SK-N-SH treated with all-trans-retinoic acid at 6 μM for 48 hours (cell line): Measurements from ENCODE around the gene IQCM.

ENCODE experiments used
- ATAC-seq: fragments of 200-7000 bp; cut with Tn5 transposase; 3 replicates; pipeline ENCODE4 v1.9.1; 2020; ENCODE audit warnings: mild to moderate bottlenecking, moderate library complexity
- BACH2 ChIP-seq: fragments of 250-450 bp; sonication (Bioruptor Pico); IDR thresholded peaks from 2 replicates; pipeline ENCODE4 v1.9.0; 2021; ENCODE audit warnings: mild to moderate bottlenecking, borderline replicate concordance
- CREB5 ChIP-seq: fragments of 250-450 bp; sonication (Bioruptor Pico); IDR thresholded peaks from 2 replicates; pipeline ENCODE4 v1.5.1; 2020; ENCODE audit warnings: low read depth, mild to moderate bottlenecking, moderate library complexity
- CSDC2 ChIP-seq: fragments of 250-450 bp; sonication (Bioruptor Pico); IDR thresholded peaks from 2 replicates; pipeline ENCODE4 v1.5.0; 2020; ENCODE audit warnings: mild to moderate bottlenecking, moderate library complexity
- CSRNP3 ChIP-seq: fragments of 250-450 bp; sonication (Bioruptor Pico); IDR thresholded peaks from 2 replicates; pipeline ENCODE4 v1.5.1; 2021; ENCODE audit warnings: mild to moderate bottlenecking, moderate library complexity
- GLIS3 ChIP-seq: fragments of 250-450 bp; sonication (Bioruptor Pico); IDR thresholded peaks from 2 replicates; pipeline ENCODE4 v1.5.0; 2020; ENCODE audit warnings: mild to moderate bottlenecking, moderate library complexity
- ISL1 ChIP-seq: fragments of 250-450 bp; sonication (Bioruptor Pico); IDR thresholded peaks from 2 replicates; pipeline ENCODE4 v2.1.2; 2022; ENCODE audit warnings: mild to moderate bottlenecking, moderate library complexity
- OSR1 ChIP-seq: fragments of 250-450 bp; sonication (Bioruptor Pico); IDR thresholded peaks from 2 replicates; pipeline ENCODE4 v1.8.0; 2022; ENCODE audit warnings: moderate library complexity, mild to moderate bottlenecking, inconsistent platforms
- PATZ1 ChIP-seq: fragments of 250-450 bp; sonication (Bioruptor Pico); IDR thresholded peaks from 2 replicates; pipeline ENCODE4 v1.8.0; 2020; ENCODE audit warnings: mild to moderate bottlenecking, moderate library complexity, borderline replicate concordance
- POU6F1 ChIP-seq: fragments of 250-450 bp; sonication (Bioruptor Pico); IDR thresholded peaks from 2 replicates; pipeline ENCODE4 v1.8.0; 2021; ENCODE audit warnings: low read depth, mild to moderate bottlenecking, moderate library complexity, borderline replicate concordance
- PPARA ChIP-seq: fragments of 250-450 bp; sonication (Bioruptor Pico); IDR thresholded peaks from 2 replicates; pipeline ENCODE4 v1.5.0; 2020; ENCODE audit warnings: mild to moderate bottlenecking, borderline replicate concordance
- RARB ChIP-seq: fragments of 250-450 bp; sonication (Bioruptor Pico); IDR thresholded peaks from 2 replicates; pipeline ENCODE4 v1.8.0; 2021; ENCODE audit warnings: mild to moderate bottlenecking, moderate library complexity
- SNAI2 ChIP-seq: fragments of 250-450 bp; sonication (Bioruptor Pico); IDR thresholded peaks from 2 replicates; pipeline ENCODE4 v1.5.0; 2020; ENCODE audit warnings: mild to moderate bottlenecking, moderate library complexity
- TCF4 ChIP-seq: fragments of 250-450 bp; sonication (Bioruptor Pico); IDR thresholded peaks from 2 replicates; pipeline ENCODE4 v1.8.0; 2021; ENCODE audit warnings: mild to moderate bottlenecking, moderate library complexity, borderline replicate concordance
- TOX ChIP-seq: fragments of 250-450 bp; sonication (Bioruptor Pico); IDR thresholded peaks from 2 replicates; pipeline ENCODE4 v1.8.0; 2021; ENCODE audit warnings: mild to moderate bottlenecking, moderate library complexity, borderline replicate concordance
- TSHZ2 ChIP-seq: fragments of 250-450 bp; sonication (Bioruptor Pico); IDR thresholded peaks from 2 replicates; pipeline ENCODE4 v1.5.0; 2020; ENCODE audit warnings: mild to moderate bottlenecking, moderate library complexity
- ZC3H10 ChIP-seq: fragments of 250-450 bp; sonication (Bioruptor Pico); IDR thresholded peaks from 2 replicates; pipeline ENCODE4 v1.5.1; 2021; ENCODE audit warnings: mild to moderate bottlenecking, moderate library complexity
- ZFP3 ChIP-seq: fragments of 250-450 bp; sonication (Bioruptor Pico); IDR thresholded peaks from 2 replicates; pipeline ENCODE4 v1.5.0; 2020; ENCODE audit warnings: mild to moderate bottlenecking, moderate library complexity
- ZNF565 ChIP-seq: fragments of 450-650 bp; formaldehyde crosslinking; conservative IDR thresholded peaks from 2 replicates; pipeline ENCODE4 v1.5.0; 2020; ENCODE audit warnings: low read depth, mild to moderate bottlenecking, moderate library complexity
- ZNF70 ChIP-seq: fragments of 450-650 bp; formaldehyde crosslinking; IDR thresholded peaks from 2 replicates; pipeline ENCODE4 v1.5.0; 2020; ENCODE audit warnings: mild to moderate bottlenecking, moderate library complexity
- ZNF8 ChIP-seq: fragments of 450-650 bp; formaldehyde crosslinking; IDR thresholded peaks from 2 replicates; pipeline ENCODE4 v1.5.0; 2020; ENCODE audit warnings: mild to moderate bottlenecking, moderate library complexity

The IQCM gene

GRCh38 chr4:149766135-149766534, 49.5 kb downstream of the IQCM start:
- TF ChIP-seq POU6F1, result no peak
- no peak for TF ChIP-seq ISL1
- no peak for TF ChIP-seq TOX (CRISPR knock-in tag)
- no peak for TF ChIP-seq CREB5 (CRISPR knock-in tag)
- no peak for TF ChIP-seq GLIS3 (CRISPR knock-in tag)
- TF ChIP-seq CSRNP3 (CRISPR knock-in tag), result no peak
- no peak for TF ChIP-seq TCF4 (CRISPR knock-in tag)
- no peak for TF ChIP-seq BACH2 (CRISPR knock-in tag)
- TF ChIP-seq RARB (CRISPR knock-in tag), result no peak
- TF ChIP-seq ZFP3 (CRISPR knock-in tag), result no peak
- TF ChIP-seq, all 23 proteins: peak for 0
- ATAC-seq, result no peak

- no peak for ATAC-seq
- no peak for TF ChIP-seq TCF4 (CRISPR knock-in tag)
- no peak for TF ChIP-seq POU6F1
- no peak for TF ChIP-seq ZNF8 (CRISPR knock-in tag)
- TF ChIP-seq CSDC2 (CRISPR knock-in tag), result no peak
- TF ChIP-seq TSHZ2 (CRISPR knock-in tag), result no peak
- TF ChIP-seq ZNF70 (CRISPR knock-in tag), result no peak
- TF ChIP-seq ISL1, result no peak
- no peak for TF ChIP-seq ZC3H10 (CRISPR knock-in tag)
- no peak for TF ChIP-seq CSRNP3 (CRISPR knock-in tag)
Observed at GRCh38 chr4:149765630-149766029, 50.0 kb downstream of the IQCM start.

GRCh38 chr4:149755969-149756368, 59.7 kb downstream of the IQCM start:
- ATAC-seq, result no peak
- TF ChIP-seq OSR1 (CRISPR knock-in tag) (no peak), ZNF565 (CRISPR knock-in tag) (no peak), ISL1 (no peak), POU6F1 (no peak), BACH2 (CRISPR knock-in tag) (no peak), PATZ1 (CRISPR knock-in tag) (no peak), ZNF8 (CRISPR knock-in tag) (no peak), RARB (CRISPR knock-in tag) (no peak), CSRNP3 (CRISPR knock-in tag) (no peak), PPARA (CRISPR knock-in tag) (no peak), SNAI2 (no peak), CREB5 (CRISPR knock-in tag) (no peak)
